ENCODE data around the gene SUCLG1. TPM values are rescaled to one million over a fixed set of nuclear protein-coding genes. Genes with fewer than 3 reads are reported as not detected.

Gene SUCLG1
- total RNA-seq, 1 donor from 2014 or later = 40.2 TPM

GRCh38 chr2:84425310-84425709, 33.8 kb downstream of the SUCLG1 start:
- Histone ChIP-seq H3K4me3 (no peak overlapping the region), H3K9me3 (ENCODE audit: low read depth) (no peaks in the 10 kb centered on the region), H3K9ac (no peak overlapping the region), H4K20me1 (ENCODE audit: low read depth) (no peaks in the 10 kb centered on the region), H3F3A (ENCODE audit: low read depth) (no peaks in the 10 kb centered on the region), H3K4me1 (no peaks in the 10 kb centered on the region), H2AFZ (replicated peaks) (no peak overlapping the region), H3K79me2 (ENCODE audit: low read depth) (no peaks in the 10 kb centered on the region), H3K36me3 (no peaks in the 10 kb centered on the region), H3K4me2 (no peak overlapping the region), H3K27ac (no peak overlapping the region), H3K27me3 (no peaks in the 10 kb centered on the region)
- no peaks in the 10 kb centered on the region for H3K4me1 Mint-ChIP-seq
- H3K27ac Mint-ChIP-seq = no peak overlapping the region
- no peak for DNase-seq (ENCODE audit: low spot score)
- H3K36me3 Mint-ChIP-seq = peaks cover 14% of the 10 kb centered on the region
- no peak for TF ChIP-seq CTCF (IDR thresholded peaks at IDR 0.05)
- TF ChIP-seq EZH2phosphoT487 (IDR thresholded peaks at IDR 0.05) = no peak
- no peak for TF ChIP-seq EZH2 (IDR thresholded peaks at IDR 0.05)
- peaks cover 2% of the 10 kb centered on the region for H3K27me3 Mint-ChIP-seq (ENCODE audit: insufficient read depth, low read depth)
- H3K4me3 Mint-ChIP-seq = no peak overlapping the region
- no peaks in the 10 kb centered on the region for H3K9me3 Mint-ChIP-seq

GRCh38 chr2:84424152-84424551, 34.9 kb downstream of the SUCLG1 start:
- Histone ChIP-seq H3K4me1 (no peaks in the 10 kb centered on the region), H3K9me3 (ENCODE audit: low read depth) (no peaks in the 10 kb centered on the region), H3K36me3 (no peaks in the 10 kb centered on the region), H3K79me2 (ENCODE audit: low read depth) (no peaks in the 10 kb centered on the region), H3K4me3 (no peak overlapping the region), H3K27me3 (no peaks in the 10 kb centered on the region), H2AFZ (replicated peaks) (no peak overlapping the region), H4K20me1 (ENCODE audit: low read depth) (no peaks in the 10 kb centered on the region), H3K4me2 (no peak overlapping the region), H3K27ac (no peak overlapping the region), H3K9ac (no peak overlapping the region), H3F3A (ENCODE audit: low read depth) (no peaks in the 10 kb centered on the region)
- H3K27me3 Mint-ChIP-seq (ENCODE audit: insufficient read depth, low read depth) = peaks cover 2% of the 10 kb centered on the region
- no peak overlapping the region for H3K27ac Mint-ChIP-seq
- DNase-seq (ENCODE audit: low spot score) = no peak
- H3K36me3 Mint-ChIP-seq = peaks cover 9% of the 10 kb centered on the region
- H3K9me3 Mint-ChIP-seq = no peaks in the 10 kb centered on the region
- TF ChIP-seq EZH2phosphoT487 (IDR thresholded peaks at IDR 0.05) = no peak
- TF ChIP-seq EZH2 (IDR thresholded peaks at IDR 0.05) = no peak
- peak; percentile 74 for TF ChIP-seq CTCF (IDR thresholded peaks at IDR 0.05)
- H3K4me1 Mint-ChIP-seq = no peaks in the 10 kb centered on the region
- H3K4me3 Mint-ChIP-seq = no peak overlapping the region

GRCh38 chr2:84421791-84422190, 37.3 kb downstream of the SUCLG1 start:
- TF ChIP-seq EZH2phosphoT487 (IDR thresholded peaks at IDR 0.05) = no peak
- no peak for TF ChIP-seq EZH2 (IDR thresholded peaks at IDR 0.05)
- no peak for TF ChIP-seq CTCF (IDR thresholded peaks at IDR 0.05)
- no peak overlapping the region for H3K27ac Mint-ChIP-seq
- peaks cover 4% of the 10 kb centered on the region for H3K36me3 Mint-ChIP-seq

More at GRCh38 chr2:84421791-84422190, 37.3 kb downstream of the SUCLG1 start:
- no peaks in the 10 kb centered on the region for H4K20me1 ChIP-seq (ENCODE audit: low read depth)
- no peaks in the 10 kb centered on the region for H3K36me3 ChIP-seq
- no peaks in the 10 kb centered on the region for H3K27me3 ChIP-seq
- Mint-ChIP-seq H3K4me1 (no peaks in the 10 kb centered on the region), H3K27me3 (ENCODE audit: insufficient read depth, low read depth) (peaks cover 4% of the 10 kb centered on the region), H3K9me3 (no peaks in the 10 kb centered on the region), H3K4me3 (no peak overlapping the region)
- no peak overlapping the region for H3K4me3 ChIP-seq
- H3K79me2 ChIP-seq (ENCODE audit: low read depth) = no peaks in the 10 kb centered on the region
- no peak for DNase-seq (ENCODE audit: low spot score)
- H3K4me2 ChIP-seq = no peak overlapping the region
- H2AFZ ChIP-seq (replicated peaks) = no peak overlapping the region
- H3K9me3 ChIP-seq (ENCODE audit: low read depth) = no peaks in the 10 kb centered on the region
- no peaks in the 10 kb centered on the region for H3K4me1 ChIP-seq
- no peak overlapping the region for H3K27ac ChIP-seq
- no peaks in the 10 kb centered on the region for H3F3A ChIP-seq (ENCODE audit: low read depth)
- no peak overlapping the region for H3K9ac ChIP-seq
